ENCODE data around the gene VAX1. TPM values are rescaled to one million over a fixed set of nuclear protein-coding genes. Genes with fewer than 3 reads are reported as not detected.

VAX1 gene
- total and polyA plus RNA-seq, 9 of the 15 experiments (the other 6 are each of a cell fraction or from before 2014, with no cell fraction given): not detected

- DNase-seq (ENCODE audit: extremely low read depth in 1 of 4, low spot score in 3 of 4): no peak
- no peaks in the 10 kb centered on the region for H3K9me1 ChIP-seq (ENCODE audit: control insufficient read depth, insufficient read depth, low read length)
- H3K9ac ChIP-seq (ENCODE audit: insufficient read depth in 1 of 2, low read depth in 2 of 2, low read length in 2 of 2): no peak overlapping the region
- H3K4me3 ChIP-seq: no peak overlapping the region
- H3K4me1 ChIP-seq (replicated peaks in 1 of 2; ENCODE audit: control insufficient read depth in 2 of 2, insufficient read depth in 2 of 2, low read length in 2 of 2): peaks cover 0 to 23% of the 10 kb centered on the region in 2 experiments; a peak in 2 of 5 replicates
- no peak overlapping the region for H3K27ac ChIP-seq (ENCODE audit: extremely low read depth, low read depth, low read length)
- H4K20me1 ChIP-seq (replicated peaks; ENCODE audit: control insufficient read depth, insufficient read depth, low read length): no peaks in the 10 kb centered on the region
- H3K27me3 ChIP-seq (ENCODE audit: control insufficient read depth in 2 of 2, insufficient read depth in 2 of 2, low read length in 2 of 2): peaks cover 24 to 80% of the 10 kb centered on the region in 2 experiments
- ChIA-PET CTCF (ENCODE audit: low intra/inter-chr PET ratio) (no interaction called here), POLR2A (interaction anchor here (0.6 kb wide), 1 partner anchor 25 kb away, joined by 3 read pairs; no protein-coding TSS in a partner anchor)
- H3K79me2 ChIP-seq (ENCODE audit: control insufficient read depth, insufficient read depth, low read length): no peaks in the 10 kb centered on the region
- no peaks in the 10 kb centered on the region for H3K9me3 ChIP-seq (replicated peaks; ENCODE audit: control insufficient read depth, insufficient read depth, low read depth, low read length)
- H3K36me3 ChIP-seq (ENCODE audit: control insufficient read depth, insufficient read depth, low read length): no peaks in the 10 kb centered on the region
- TF ChIP-seq NELFE (IDR thresholded peaks at IDR 0.05; ENCODE audit: insufficient read depth, insufficient read length): no peak
- no peak for TF ChIP-seq NCOA1 (IDR thresholded peaks at IDR 0.05; ENCODE audit: low read depth)
- TF ChIP-seq CHD1 (IDR thresholded peaks at IDR 0.05; ENCODE audit: low read length): no peak
- TF ChIP-seq ARID1B (IDR thresholded peaks at IDR 0.05): no peak
- no peak for TF ChIP-seq KLF16 (IDR thresholded peaks at IDR 0.05)
- no peak for TF ChIP-seq ZBTB17 (CRISPR knock-in tag; IDR thresholded peaks at IDR 0.05)
- TF ChIP-seq KLF10 (CRISPR knock-in tag; IDR thresholded peaks at IDR 0.05): no peak
- TF ChIP-seq TFAM (CRISPR knock-in tag; conservative IDR thresholded peaks at IDR 0.05): no peak
- no peak for TF ChIP-seq BRF1 (IDR thresholded peaks at IDR 0.05; ENCODE audit: borderline replicate concordance, extremely low read depth, insufficient read length)
- TF ChIP-seq ATF4 (CRISPR knock-in tag; IDR thresholded peaks at IDR 0.05): no peak
- no peak for TF ChIP-seq MITF (IDR thresholded peaks at IDR 0.05)
- TF ChIP-seq DPF2 (IDR thresholded peaks at IDR 0.05): no peak
- no peak for TF ChIP-seq ZNF197 (CRISPR knock-in tag; IDR thresholded peaks at IDR 0.05; ENCODE audit: low read depth)
- no peak for TF ChIP-seq PRPF4 (IDR thresholded peaks at IDR 0.05; ENCODE audit: insufficient read depth, low read depth, low read length, poor library complexity, severe bottlenecking)
- TF ChIP-seq ZNF24 (IDR thresholded peaks at IDR 0.05): no peak
- TF ChIP-seq GATA2 (CRISPR knock-in tag; IDR thresholded peaks at IDR 0.05): no peak
- in situ Hi-C loops (cut with MboI): no loop called here
- 17% methylated on average over 9 of the region's 28 CpGs for WGBS (ENCODE audit: insufficient coverage, low coverage, missing lambda C conversion rate)
- BruUV-seq (replicated peaks): no TSS peak
- no peak overlapping the region for H3K4me2 ChIP-seq (ENCODE audit: insufficient read depth, low read length)
- no peak overlapping the region for H2AFZ ChIP-seq (ENCODE audit: low read depth, low read length)
- no peak for FAIRE-seq
- intact Hi-C loops (cut with micrococcal nuclease): no loop called here
- ATAC-seq: no peak
Observed at GRCh38 chr10:117134056-117134305, 4.1 kb downstream of the VAX1 start.

All from K562 (cell line).